GM13976 (cell line): ENCODE measurements around the gene MTMR3.

Experiments
- DNase-seq: peaks from one replicate; pipeline ENCODE4 v3.0.0; 2012; ENCODE audit warnings: low spot score
- in situ Hi-C: fragments of 300-500 bp; cut with MboI; formaldehyde crosslinking; loops from one replicate; pipeline ENCODE4 v1.12.0; 2022; ENCODE audit warnings: low sequenced_read_pairs, mixed read lengths, inconsistent platforms; ENCODE audit not compliant: unreplicated experiment
- TF ChIP-seq, protein P1 (sequence below): IDR thresholded peaks from 2 replicates; pipeline ENCODE4 v1.5.1; 2012; ENCODE audit warnings: borderline replicate concordance, mild to moderate bottlenecking; ENCODE audit not compliant: insufficient read depth; ENCODE audit errors: extremely low read depth, missing control alignments, control extremely low read depth

Gene MTMR3

GRCh38 chr22:30062259-30062658 is 179.3 kb downstream of the MTMR3 start:
- DNase-seq = no peak
- TF ChIP-seq, protein P1, sequence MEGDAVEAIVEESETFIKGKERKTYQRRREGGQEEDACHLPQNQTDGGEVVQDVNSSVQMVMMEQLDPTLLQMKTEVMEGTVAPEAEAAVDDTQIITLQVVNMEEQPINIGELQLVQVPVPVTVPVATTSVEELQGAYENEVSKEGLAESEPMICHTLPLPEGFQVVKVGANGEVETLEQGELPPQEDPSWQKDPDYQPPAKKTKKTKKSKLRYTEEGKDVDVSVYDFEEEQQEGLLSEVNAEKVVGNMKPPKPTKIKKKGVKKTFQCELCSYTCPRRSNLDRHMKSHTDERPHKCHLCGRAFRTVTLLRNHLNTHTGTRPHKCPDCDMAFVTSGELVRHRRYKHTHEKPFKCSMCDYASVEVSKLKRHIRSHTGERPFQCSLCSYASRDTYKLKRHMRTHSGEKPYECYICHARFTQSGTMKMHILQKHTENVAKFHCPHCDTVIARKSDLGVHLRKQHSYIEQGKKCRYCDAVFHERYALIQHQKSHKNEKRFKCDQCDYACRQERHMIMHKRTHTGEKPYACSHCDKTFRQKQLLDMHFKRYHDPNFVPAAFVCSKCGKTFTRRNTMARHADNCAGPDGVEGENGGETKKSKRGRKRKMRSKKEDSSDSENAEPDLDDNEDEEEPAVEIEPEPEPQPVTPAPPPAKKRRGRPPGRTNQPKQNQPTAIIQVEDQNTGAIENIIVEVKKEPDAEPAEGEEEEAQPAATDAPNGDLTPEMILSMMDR = no peak
- in situ Hi-C loops = no loop called here

DNA sequence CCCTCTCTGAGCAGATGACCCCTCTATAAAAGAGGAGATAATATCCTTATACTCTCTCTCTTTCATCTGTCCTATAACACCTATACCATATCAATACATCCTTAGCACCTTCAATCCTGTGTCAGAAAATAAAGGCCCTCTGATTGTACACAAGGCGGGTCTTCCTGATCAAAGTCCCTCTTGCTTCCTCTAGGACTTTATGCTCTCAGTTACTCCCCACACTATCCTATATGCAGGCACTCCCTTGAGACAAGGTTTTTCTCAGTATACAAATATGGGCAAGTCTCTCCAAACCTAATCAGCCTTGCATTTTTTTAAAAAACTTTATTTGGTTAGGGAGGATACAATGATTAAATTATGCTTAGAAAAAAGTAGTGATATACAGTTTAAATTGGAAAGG is 180.0 kb downstream of the MTMR3 start:
- TF ChIP-seq, protein P1 = no peak
- in situ Hi-C loops = no loop called here
- no peak for DNase-seq

DNA sequence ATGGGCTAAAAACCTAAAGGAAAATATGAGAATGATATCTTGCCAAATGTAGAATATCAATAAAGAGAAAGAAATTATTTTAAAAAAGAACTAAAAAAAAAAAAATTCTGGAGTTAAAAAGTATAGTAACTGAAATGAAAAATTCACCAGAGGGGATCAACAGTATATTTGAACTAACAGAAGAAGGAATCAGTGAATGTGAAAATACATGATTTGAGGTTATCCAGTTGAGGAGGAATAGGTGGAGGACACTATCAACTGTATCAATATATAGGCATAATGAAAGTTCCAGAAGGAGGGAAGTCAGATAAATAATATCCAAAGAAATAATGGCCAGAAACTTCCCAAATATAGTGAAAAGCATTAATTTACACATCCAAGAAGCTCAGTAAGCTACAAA is 181.2 kb downstream of the MTMR3 start:
- in situ Hi-C loops = no loop called here
- no peak for DNase-seq
- TF ChIP-seq, protein P1 = no peak

- in situ Hi-C loops = no loop called here
- TF ChIP-seq, protein P1 = no peak
- DNase-seq = no peak
These were observed 190.8 kb downstream of the MTMR3 start for GRCh38 chr22:30073743-30074142.

GRCh38 chr22:30074147-30074546 is 191.2 kb downstream of the MTMR3 start:
- TF ChIP-seq, protein P1 = no peak
- DNase-seq = no peak
- in situ Hi-C loops = no loop called here

- in situ Hi-C loops = no loop called here
- TF ChIP-seq, protein P1 = no peak
- no peak for DNase-seq
These were observed 192.0 kb downstream of the MTMR3 start for GRCh38 chr22:30074994-30075393.

- TF ChIP-seq, protein P1 = no peak
- no peak for DNase-seq
- in situ Hi-C loops = no loop called here
These were observed 194.4 kb downstream of the MTMR3 start for GRCh38 chr22:30077279-30077880.
